Neuronal stem cell (in vitro differentiated cells): Measurements from ENCODE around the gene OTUD5.

Experiments
- DNase-seq: peaks from one replicate; pipeline ENCODE4 v3.0.0-alpha.2; 2013; ENCODE audit warnings: low spot score
- H2AFZ ChIP-seq: one replicate; pipeline ENCODE4 v1.6.1; 2013; ENCODE audit warnings: mild to moderate bottlenecking, low read length, inconsistent platforms
- H2AK5ac ChIP-seq: 2 replicates; pipeline ENCODE4 v1.6.1; 2013; ENCODE audit warnings: low read depth, mild to moderate bottlenecking, inconsistent platforms, low read length, moderate library complexity, mixed read lengths
- H2BK120ac ChIP-seq: 2 replicates; pipeline ENCODE4 v1.6.1; 2013; ENCODE audit warnings: low read depth, mild to moderate bottlenecking, inconsistent platforms, low read length, moderate library complexity, mixed read lengths
- H2BK12ac ChIP-seq: one replicate; pipeline ENCODE4 v1.6.1; 2013; ENCODE audit warnings: low read length, inconsistent platforms
- H2BK15ac ChIP-seq: 2 replicates; pipeline ENCODE4 v1.6.1; 2013; ENCODE audit warnings: mild to moderate bottlenecking, low read length, inconsistent platforms, mixed read lengths
- H2BK5ac ChIP-seq: one replicate; pipeline ENCODE4 v1.6.1; 2013; ENCODE audit warnings: inconsistent platforms, mild to moderate bottlenecking, low read length, moderate library complexity
- H3K14ac ChIP-seq: one replicate; pipeline ENCODE4 v1.6.1; 2013; ENCODE audit warnings: low read length, inconsistent platforms
- H3K18ac ChIP-seq: 2 replicates; pipeline ENCODE4 v1.6.1; 2013; ENCODE audit warnings: low read length, inconsistent platforms
- H3K23ac ChIP-seq: 2 replicates; pipeline ENCODE4 v1.6.1; 2013; ENCODE audit warnings: low read depth, mild to moderate bottlenecking, mixed read lengths, low read length, inconsistent platforms; ENCODE audit not compliant: poor library complexity
- H3K27ac ChIP-seq: replicated peaks from 3 replicates; pipeline ENCODE4 v1.5.1; 2013; ENCODE audit warnings: low read length, inconsistent platforms
- H3K27me3 ChIP-seq, 3 experiments: 2 replicates each; pipeline ENCODE4 v1.6.1; 2013; ENCODE audit warnings: low read length in 3 of 3, mild to moderate bottlenecking in 2 of 3, inconsistent platforms in 1 of 3, low read depth in 1 of 3, mixed read lengths in 1 of 3, moderate library complexity in 1 of 3; ENCODE audit not compliant: control insufficient read depth in 3 of 3, insufficient read depth in 3 of 3
- H3K36me3 ChIP-seq, 2 donors: replicated peaks in 1 of 2; 2 replicates each; pipeline ENCODE4 v1.6.1; 2013; ENCODE audit warnings: low read length in 2 of 2; ENCODE audit not compliant: control insufficient read depth in 2 of 2, insufficient read depth in 2 of 2
- H3K4ac ChIP-seq: 2 replicates; pipeline ENCODE4 v1.6.1; 2013; ENCODE audit warnings: inconsistent platforms, mild to moderate bottlenecking, low read length, moderate library complexity
- H3K4me1 ChIP-seq, 2 donors: 1 replicate in 1 of 2; 2 replicates in 1 of 2; pipeline ENCODE4 v1.6.1; 2013; ENCODE audit warnings: low read length in 2 of 2, low read depth in 1 of 2; ENCODE audit not compliant: control insufficient read depth in 2 of 2, insufficient read depth in 1 of 2
- H3K4me2 ChIP-seq: one replicate; pipeline ENCODE4 v1.6.1; 2013; ENCODE audit warnings: mild to moderate bottlenecking, low read length, inconsistent platforms; ENCODE audit not compliant: insufficient read depth, poor library complexity, severe bottlenecking
- H3K4me3 ChIP-seq, 2 donors: 2 replicates each; pipeline ENCODE4 v1.5.1; 2013; ENCODE audit warnings: low read length in 2 of 2, mild to moderate bottlenecking in 2 of 2, inconsistent platforms in 1 of 2, moderate library complexity in 1 of 2
- H3K79me1 ChIP-seq: one replicate; pipeline ENCODE4 v1.6.1; 2013; ENCODE audit warnings: low read depth, mild to moderate bottlenecking, inconsistent platforms, low read length, moderate library complexity
- H3K9ac ChIP-seq: one replicate; pipeline ENCODE4 v1.6.1; 2013; ENCODE audit warnings: mild to moderate bottlenecking, low read depth, low read length, inconsistent platforms; ENCODE audit not compliant: poor library complexity
- H3K9me3 ChIP-seq, 2 donors: replicated peaks in 1 of 2; 2 replicates each; pipeline versions ENCODE3 to v1.6.1; 2013; ENCODE audit warnings: low read length in 2 of 2, mild to moderate bottlenecking in 2 of 2, inconsistent platforms in 1 of 2, low read depth in 1 of 2, mixed read lengths in 1 of 2, moderate library complexity in 1 of 2; ENCODE audit not compliant: control insufficient read depth in 2 of 2, insufficient read depth in 1 of 2
- H4K8ac ChIP-seq: one replicate; pipeline ENCODE4 v1.6.1; 2013; ENCODE audit warnings: low read depth, mild to moderate bottlenecking, inconsistent platforms, low read length, moderate library complexity
- H4K91ac ChIP-seq: one replicate; pipeline ENCODE4 v1.6.1; 2013; ENCODE audit warnings: low read length, low read depth, mild to moderate bottlenecking, inconsistent platforms; ENCODE audit not compliant: poor library complexity
- WGBS, 2 donors: extraction: QIAGEN DNeasy Blood & Tissue Kit; methylation state at CpG; one replicate each; pipeline ENCODE4 v1.1.7; 2013; ENCODE audit warnings: missing lambda C conversion rate in 2 of 2, mixed read lengths in 1 of 2; ENCODE audit not compliant: insufficient read length in 2 of 2, insufficient replicate concordance in 1 of 2; ENCODE audit errors: extremely low coverage in 2 of 2; 5-methylcytosine and 5-hydroxymethylcytosine counted together

The OTUD5 gene

GRCh38 chrX:48904626-48905025, 52.8 kb downstream of the OTUD5 start:
- Histone ChIP-seq H2BK120ac (no peak overlapping the region), H2BK15ac (no peak overlapping the region), H2AK5ac (no peak overlapping the region), H3K79me1 (peaks cover 1% of the 10 kb centered on the region), H3K14ac (no peak overlapping the region), H2BK5ac (no peak overlapping the region), H2AFZ (no peak overlapping the region), H3K27me3 (no peaks in the 10 kb centered on the region), H3K23ac (no peak overlapping the region), H4K8ac (no peak overlapping the region), H3K4ac (no peak overlapping the region), H3K9ac (no peak overlapping the region), H3K9me3 (no peaks in the 10 kb centered on the region), H3K4me3 (no peak overlapping the region), H2BK12ac (no peak overlapping the region), H3K18ac (no peak overlapping the region), H3K27ac (no peak overlapping the region), H3K4me1 (no peaks in the 10 kb centered on the region), H3K4me2 (no peak overlapping the region), H3K36me3 (peaks cover 8 to 65% of the 10 kb centered on the region in 2 donors), H4K91ac (no peak overlapping the region)
- whole genome bisulfite sequencing, 2 donors: no CpG with 5 or more reads among the region's 14 CpGs
- DNase-seq: no peak

GRCh38 chrX:48904180-48904579, 53.2 kb downstream of the OTUD5 start:
- peaks cover 1% of the 10 kb centered on the region for H3K79me1 ChIP-seq
- no peak overlapping the region for H3K14ac ChIP-seq
- no peak overlapping the region for H3K4me2 ChIP-seq
- no peak for DNase-seq
- H2BK5ac ChIP-seq: no peak overlapping the region
- no peak overlapping the region for H2BK12ac ChIP-seq
- H3K9ac ChIP-seq: no peak overlapping the region
- H3K4me1 ChIP-seq: no peaks in the 10 kb centered on the region
- peaks cover 8 to 65% of the 10 kb centered on the region in 2 donors for H3K36me3 ChIP-seq
- no peaks in the 10 kb centered on the region for H3K27me3 ChIP-seq
- no CpG with 5 or more reads among the region's 8 CpGs for whole genome bisulfite sequencing, 2 donors
- H4K8ac ChIP-seq: no peak overlapping the region
- H3K18ac ChIP-seq: no peak overlapping the region
- no peaks in the 10 kb centered on the region for H3K9me3 ChIP-seq
- H3K4me3 ChIP-seq: no peak overlapping the region
- no peak overlapping the region for H3K4ac ChIP-seq
- no peak overlapping the region for H4K91ac ChIP-seq
- no peak overlapping the region for H3K23ac ChIP-seq
- no peak overlapping the region for H2BK15ac ChIP-seq
- no peak overlapping the region for H2AK5ac ChIP-seq
- H2AFZ ChIP-seq: no peak overlapping the region
- H3K27ac ChIP-seq: no peak overlapping the region
- H2BK120ac ChIP-seq: no peak overlapping the region

GRCh38 chrX:48903290-48903689, 54.1 kb downstream of the OTUD5 start:
- H3K14ac ChIP-seq: no peak overlapping the region
- H3K27me3 ChIP-seq: no peaks in the 10 kb centered on the region
- H2AK5ac ChIP-seq: no peak overlapping the region
- no peak overlapping the region for H2AFZ ChIP-seq
- no peak overlapping the region for H3K4me3 ChIP-seq
- H2BK120ac ChIP-seq: no peak overlapping the region
- no peak overlapping the region for H2BK12ac ChIP-seq
- H3K4me1 ChIP-seq: peaks cover 2% of the 10 kb centered on the region in 2 donors
- no peak overlapping the region for H2BK5ac ChIP-seq
- peaks cover 1% of the 10 kb centered on the region for H3K79me1 ChIP-seq
- H3K9me3 ChIP-seq: no peaks in the 10 kb centered on the region
- WGBS, 2 donors: no CpG with 5 or more reads among the region's 6 CpGs
- H3K4ac ChIP-seq: no peak overlapping the region
- H3K9ac ChIP-seq: no peak overlapping the region
- H2BK15ac ChIP-seq: no peak overlapping the region
- H4K8ac ChIP-seq: no peak overlapping the region
- H4K91ac ChIP-seq: no peak overlapping the region
- DNase-seq: no peak
- H3K23ac ChIP-seq: no peak overlapping the region
- no peak overlapping the region for H3K27ac ChIP-seq
- no peak overlapping the region for H3K18ac ChIP-seq
- peaks cover 8 to 63% of the 10 kb centered on the region in 2 donors for H3K36me3 ChIP-seq
- H3K4me2 ChIP-seq: no peak overlapping the region

GRCh38 chrX:48902776-48903175, 54.6 kb downstream of the OTUD5 start:
- no peak overlapping the region for H4K8ac ChIP-seq
- H3K27ac ChIP-seq: no peak overlapping the region

More at GRCh38 chrX:48902776-48903175, 54.6 kb downstream of the OTUD5 start:
- Histone ChIP-seq H2BK15ac (no peak overlapping the region), H3K23ac (no peak overlapping the region), H3K9ac (no peak overlapping the region), H3K4me1 (peaks cover 2% of the 10 kb centered on the region in 2 donors), H3K79me1 (peaks cover 1% of the 10 kb centered on the region), H3K36me3 (peaks cover 8 to 63% of the 10 kb centered on the region in 2 donors), H4K91ac (no peak overlapping the region), H2AK5ac (no peak overlapping the region), H2AFZ (no peak overlapping the region), H3K9me3 (no peaks in the 10 kb centered on the region), H2BK120ac (no peak overlapping the region), H3K4ac (no peak overlapping the region), H2BK12ac (no peak overlapping the region), H3K4me3 (no peak overlapping the region), H3K27me3 (no peaks in the 10 kb centered on the region), H3K18ac (no peak overlapping the region), H3K14ac (no peak overlapping the region), H2BK5ac (no peak overlapping the region), H3K4me2 (no peak overlapping the region)
- no CpG with 5 or more reads among the region's 14 CpGs for WGBS, 2 donors
- DNase-seq: no peak
